ENCODE results near the gene HOXB2.

The HOXB2 gene

GRCh38 chr17:48565022-48565554 is 20.2 kb upstream of the HOXB2 start:
- DNase-seq: no peak

GRCh38 chr17:48564188-48565021 is 19.5 kb upstream of the HOXB2 start:
- no peak for DNase-seq

GRCh38 chr17:48563867-48564187 is 18.9 kb upstream of the HOXB2 start:
- no peak for DNase-seq

GRCh38 chr17:48563385-48563838 is 18.5 kb upstream of the HOXB2 start:
- no peak for DNase-seq

GRCh38 chr17:48562934-48563333 is 18.0 kb upstream of the HOXB2 start:
- DNase-seq: no peak

- no peak for DNase-seq
Observed at GRCh38 chr17:48561884-48562810, 17.2 kb upstream of the HOXB2 start.

- DNase-seq: no peak
Observed at GRCh38 chr17:48559840-48560817, 15.2 kb upstream of the HOXB2 start.

- DNase-seq: no peak
Observed at GRCh38 chr17:48559122-48559839, 14.4 kb upstream of the HOXB2 start.

GRCh38 chr17:48558831-48559121 is 13.9 kb upstream of the HOXB2 start:
- DNase-seq: no peak

- DNase-seq: no peak
Observed at GRCh38 chr17:48558057-48558830, 13.3 kb upstream of the HOXB2 start.

- DNase-seq: no peak
Observed at GRCh38 chr17:48556576-48557401, 11.9 kb upstream of the HOXB2 start.

- no peak for DNase-seq
Observed at GRCh38 chr17:48556229-48556575, 11.3 kb upstream of the HOXB2 start.

GRCh38 chr17:48555258-48556228 is 10.6 kb upstream of the HOXB2 start:
- no peak for DNase-seq

- no peak for DNase-seq
Observed at GRCh38 chr17:48554412-48555257, 9.7 kb upstream of the HOXB2 start.

GRCh38 chr17:48553826-48554225 is 8.9 kb upstream of the HOXB2 start:
- no peak for DNase-seq

- no peak for DNase-seq
Observed at GRCh38 chr17:48553190-48553547, 8.3 kb upstream of the HOXB2 start.

- DNase-seq: no peak
Observed at GRCh38 chr17:48552466-48553189, 7.7 kb upstream of the HOXB2 start.
